Measurements from ENCODE around the gene MCOLN1. TPM values are rescaled to one million over a fixed set of nuclear protein-coding genes. Genes with fewer than 3 reads are reported as not detected.

The MCOLN1 gene
- total RNA-seq (ENCODE audit: unreplicated experiment) = 39.8 TPM
- long read RNA-seq, transcript MCOLN1-206 (2 exons, 1,178 nt) = minor isoform, 6 of 35 reads
- long read RNA-seq, transcript MCOLN1-201 (14 exons, 2,082 nt) = major isoform, 22 of 35 reads
- long read RNA-seq, partial matches to known transcripts = 3 of 35 reads
- long read RNA-seq, other reads (novel, unspliced or antisense) = 4 of 35 reads

DNA sequence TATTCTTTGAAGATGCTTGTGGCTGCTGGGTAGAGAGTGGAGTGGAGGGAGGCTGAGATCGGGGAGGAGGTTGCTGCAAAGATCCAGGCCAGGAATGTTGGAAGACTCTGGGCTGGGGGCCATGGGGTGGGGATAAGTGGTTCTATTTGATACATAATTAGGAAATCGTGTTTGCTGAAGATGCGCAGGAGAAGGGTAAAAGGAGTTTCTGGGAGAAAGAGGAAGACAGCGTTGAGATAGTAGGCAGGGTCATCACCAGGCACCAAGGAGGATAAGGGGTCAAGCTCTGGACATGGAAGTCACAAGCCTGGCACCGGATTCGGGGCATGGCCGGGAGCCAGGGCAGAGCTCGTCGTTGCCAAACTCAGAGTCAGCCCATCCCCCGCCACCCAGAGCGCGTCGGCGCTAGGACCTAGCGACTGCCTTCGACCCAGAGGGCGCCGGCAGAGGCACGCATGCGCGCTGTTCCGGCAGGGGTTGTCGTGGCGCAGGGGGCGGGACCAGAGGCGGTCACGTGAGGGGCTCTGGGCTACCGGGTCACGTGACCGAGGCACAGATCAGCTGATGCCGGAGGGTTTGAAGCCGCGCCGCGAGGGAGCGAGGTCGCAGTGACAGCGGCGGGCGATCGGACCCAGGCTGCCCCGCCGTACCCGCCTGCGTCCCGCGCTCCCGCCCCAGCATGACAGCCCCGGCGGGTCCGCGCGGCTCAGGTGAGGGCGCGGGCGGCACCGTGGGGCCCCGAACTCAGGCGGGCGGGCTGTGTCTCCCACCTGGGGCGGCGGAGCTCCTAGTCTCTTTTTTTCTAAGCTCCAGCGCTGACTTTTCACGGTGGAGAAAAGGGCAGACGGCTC lies at the start of gene MCOLN1:
MCOLN1 (plus strand) TSS at position 553 of the 851 bp plus-strand sequence; CDS start at position 680, 127 bp downstream.
- H3K36me3 Mint-ChIP-seq (ENCODE audit: unreplicated experiment) = no peaks in the 10 kb centered on the region
- TF ChIP-seq CTCF (IDR thresholded peaks at IDR 0.05; ENCODE audit: partially characterized antibody, unreplicated experiment) = no peak
- H3K4me1 Mint-ChIP-seq (ENCODE audit: low read depth, unreplicated experiment) = peaks cover 5% of the 10 kb centered on the region
- peaks cover 7% of the 10 kb centered on the region for H3K27me3 Mint-ChIP-seq (ENCODE audit: unreplicated experiment)
- peak within 1 kb of the TSS; percentile 83 for H3K27ac Mint-ChIP-seq (ENCODE audit: unreplicated experiment)
- peaks cover 12% of the 10 kb centered on the region for H3K9me3 Mint-ChIP-seq (ENCODE audit: unreplicated experiment)
- DNase-seq = peak; percentile 100
- H3K4me3 Mint-ChIP-seq (ENCODE audit: unreplicated experiment) = peak within 1 kb of the TSS; percentile 98

GRCh38 chr19:7475665-7476064 lies 46.8 kb upstream of the MCOLN1 start:
- Mint-ChIP-seq H3K27ac (ENCODE audit: unreplicated experiment) (no peak overlapping the region), H3K4me1 (ENCODE audit: low read depth, unreplicated experiment) (peaks cover 10% of the 10 kb centered on the region), H3K9me3 (ENCODE audit: unreplicated experiment) (peaks cover 7% of the 10 kb centered on the region), H3K36me3 (ENCODE audit: unreplicated experiment) (no peaks in the 10 kb centered on the region), H3K4me3 (ENCODE audit: unreplicated experiment) (no peak overlapping the region), H3K27me3 (ENCODE audit: unreplicated experiment) (peaks cover 2% of the 10 kb centered on the region)
- TF ChIP-seq CTCF (IDR thresholded peaks at IDR 0.05; ENCODE audit: partially characterized antibody, unreplicated experiment) = no peak
- no peak for DNase-seq

DNA sequence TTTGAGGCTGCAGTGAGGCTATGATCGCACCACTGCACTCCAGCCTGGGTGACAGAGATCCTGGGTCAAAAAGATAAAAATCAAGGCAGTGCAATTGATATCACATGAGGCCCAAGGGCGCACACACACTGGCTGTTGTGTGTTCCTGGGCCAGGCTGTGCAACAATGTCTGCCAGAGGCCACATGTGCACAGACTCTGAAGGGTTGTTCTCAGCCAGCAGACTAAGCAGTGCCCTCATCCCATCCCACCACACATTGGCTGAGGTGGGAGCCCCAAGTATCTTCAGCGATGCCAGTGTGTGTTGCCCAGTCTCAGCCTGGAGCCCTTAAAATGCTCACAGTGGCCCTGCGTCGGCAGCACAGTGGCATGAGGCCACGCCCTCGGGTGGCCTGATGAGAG lies 46.2 kb upstream of the MCOLN1 start:
- Mint-ChIP-seq H3K27ac (ENCODE audit: unreplicated experiment) (no peak overlapping the region), H3K4me3 (ENCODE audit: unreplicated experiment) (no peak overlapping the region), H3K27me3 (ENCODE audit: unreplicated experiment) (peaks cover 2% of the 10 kb centered on the region), H3K9me3 (ENCODE audit: unreplicated experiment) (peaks cover 7% of the 10 kb centered on the region), H3K36me3 (ENCODE audit: unreplicated experiment) (no peaks in the 10 kb centered on the region), H3K4me1 (ENCODE audit: low read depth, unreplicated experiment) (peaks cover 11% of the 10 kb centered on the region)
- TF ChIP-seq CTCF (IDR thresholded peaks at IDR 0.05; ENCODE audit: partially characterized antibody, unreplicated experiment) = no peak
- DNase-seq = no peak

DNA sequence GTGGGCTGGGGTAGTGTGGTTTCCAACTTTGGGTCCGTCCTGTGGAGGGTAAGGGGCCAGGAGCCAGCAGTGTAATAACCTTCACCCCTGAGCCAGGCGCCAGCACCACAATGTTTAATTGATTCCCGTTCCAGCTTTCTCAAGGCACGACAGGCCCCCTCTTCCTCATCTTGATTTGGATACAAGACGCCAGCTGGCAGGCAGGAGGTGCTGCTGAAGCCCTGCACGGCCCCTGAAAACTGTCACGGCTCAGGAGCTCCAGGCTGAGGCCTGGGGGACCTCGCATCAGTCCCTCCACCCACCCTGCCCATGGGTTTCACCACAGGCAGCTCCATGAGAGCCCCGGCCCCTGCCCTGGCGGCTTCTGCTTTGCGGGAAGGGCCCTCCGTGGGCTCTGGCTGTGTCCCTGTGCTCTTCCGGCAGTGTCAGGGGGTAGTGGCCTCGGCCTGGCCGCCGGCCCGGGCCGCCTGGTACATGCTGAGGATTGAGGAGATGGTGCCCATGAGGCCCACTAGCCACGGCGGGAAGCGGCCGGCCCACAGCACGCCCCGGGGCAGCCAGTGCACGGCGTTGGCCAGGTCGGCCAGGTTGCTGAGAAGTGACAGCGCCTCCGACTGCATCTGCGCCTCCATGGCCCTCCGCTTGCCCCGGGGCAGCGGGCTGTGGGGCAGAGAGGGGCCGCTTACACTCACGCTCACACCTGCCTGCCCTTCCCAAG lies 45.5 kb upstream of the MCOLN1 start:
- H3K27me3 Mint-ChIP-seq (ENCODE audit: unreplicated experiment) = peaks cover 2% of the 10 kb centered on the region
- H3K9me3 Mint-ChIP-seq (ENCODE audit: unreplicated experiment) = peaks cover 7% of the 10 kb centered on the region
- H3K27ac Mint-ChIP-seq (ENCODE audit: unreplicated experiment) = no peak overlapping the region
- DNase-seq = no peak
- peaks cover 11% of the 10 kb centered on the region for H3K4me1 Mint-ChIP-seq (ENCODE audit: low read depth, unreplicated experiment)
- TF ChIP-seq CTCF (IDR thresholded peaks at IDR 0.05; ENCODE audit: partially characterized antibody, unreplicated experiment) = no peak
- no peak overlapping the region for H3K4me3 Mint-ChIP-seq (ENCODE audit: unreplicated experiment)
- H3K36me3 Mint-ChIP-seq (ENCODE audit: unreplicated experiment) = no peaks in the 10 kb centered on the region

Data from glutamatergic neuron (in vitro differentiated cells).